OCI-LY7 (cell line): Measurements from ENCODE around the gene RAB30. TPM values are rescaled to one million over a fixed set of nuclear protein-coding genes. Genes with fewer than 3 reads are reported as not detected.

Experiments
- BruUV-seq: library from RNA; stranded (reverse); fragments of 400-500 nt; replicated peaks from 2 replicates; lab custom pipeline; 2021; lab: Mats Ljungman, UMichigan
- CTCF ChIA-PET: fragments of 300-600 bp; sonication (Branson Sonifier 250); formaldehyde crosslinking; loops from one replicate; lab custom pipeline; 2022; ENCODE audit warnings: antibody characterized with exemption; ENCODE audit not compliant: unreplicated experiment; lab: Charles Lee
- POLR2A ChIA-PET: fragments of 300-600 bp; sonication (Branson Sonifier 250); formaldehyde crosslinking; loops from one replicate; lab custom pipeline; 2022; ENCODE audit warnings: antibody characterized with exemption; lab: Charles Lee
- DNase-seq: peaks from one replicate; pipeline ENCODE4 v3.0.0-alpha.2; 2015; ENCODE audit warnings: low spot score
- H2AFZ ChIP-seq: fragments of 200-600 bp; sonication (generic), shearing (Covaris generic); 2 replicates; pipeline ENCODE4 v1.6.1; 2014; ENCODE audit warnings: mild to moderate bottlenecking, antibody characterized with exemption, low read length, moderate library complexity
- H3K27ac ChIP-seq: fragments of 200-600 bp; sonication (generic); 2 replicates; pipeline ENCODE4 v1.5.1; 2014; ENCODE audit warnings: mixed run types, low read depth, mild to moderate bottlenecking, moderate library complexity, low read length, inconsistent platforms; ENCODE audit not compliant: poor library complexity, severe bottlenecking
- H3K36me3 ChIP-seq: fragments of 200-600 bp; sonication (generic); 2 replicates; pipeline ENCODE4 v1.6.1; 2014; ENCODE audit warnings: mild to moderate bottlenecking, antibody characterized with exemption, low read length, moderate library complexity, mixed read lengths; ENCODE audit not compliant: insufficient read depth
- H3K4me1 ChIP-seq: fragments of 200-600 bp; sonication (generic); 2 replicates; pipeline ENCODE4 v1.5.1; 2014; ENCODE audit warnings: mild to moderate bottlenecking, low read length; ENCODE audit not compliant: insufficient read depth, poor library complexity, severe bottlenecking
- H3K4me2 ChIP-seq: fragments of 200-600 bp; sonication (generic); 2 replicates; pipeline ENCODE4 v1.6.1; 2014; ENCODE audit warnings: mild to moderate bottlenecking, low read length
- H3K4me3 ChIP-seq: fragments of 200-600 bp; sonication (generic); 2 replicates; pipeline ENCODE4 v1.5.1; 2014; ENCODE audit warnings: mild to moderate bottlenecking, low read depth, low read length; ENCODE audit not compliant: poor library complexity, severe bottlenecking
- H3K79me2 ChIP-seq: fragments of 200-600 bp; sonication (generic); 2 replicates; pipeline ENCODE4 v1.6.1; 2016; ENCODE audit warnings: low read depth, mild to moderate bottlenecking, low read length, moderate library complexity, mixed read lengths; ENCODE audit not compliant: insufficient read depth
- H3K9me2 ChIP-seq: fragments of 200-600 bp; sonication (generic); 2 replicates; pipeline ENCODE4 v1.6.1; 2016; ENCODE audit warnings: mild to moderate bottlenecking, low read length, mixed read lengths; ENCODE audit not compliant: insufficient read depth
- H3K9me3 ChIP-seq: fragments of 200-600 bp; sonication (generic); 2 replicates; pipeline ENCODE4 v1.6.1; 2014; ENCODE audit warnings: mild to moderate bottlenecking, mixed run types, low read length, mixed read lengths
- H4K20me1 ChIP-seq: fragments of 200-600 bp; sonication (generic); 2 replicates; pipeline ENCODE4 v1.6.1; 2014; ENCODE audit warnings: mild to moderate bottlenecking, antibody characterized with exemption, low read length, moderate library complexity, mixed read lengths; ENCODE audit not compliant: insufficient read depth
- EZH2phosphoT487 ChIP-seq: fragments of 200-600 bp; sonication (generic); IDR thresholded peaks from 2 replicates; pipeline ENCODE4 v1.6.1; 2018; ENCODE audit warnings: low read depth, borderline replicate concordance, mild to moderate bottlenecking, mixed run types, antibody characterized with exemption, low read length, moderate library complexity, mixed read lengths
- intact Hi-C: fragments of 100-400 bp; cut with micrococcal nuclease; formaldehyde crosslinking; loops from one replicate; pipeline ENCODE4 v1.10.0; 2022; ENCODE audit not compliant: unreplicated experiment
- total RNA-seq, 2 experiments: library from RNA; depleted of rRNA in 1 of 2; stranded (reverse); fragments of >200 nt in 1 of 2; shearing (Covaris generic) in 1 of 2; gene quantifications; 2 replicates each; pipeline ENCODE4 v1.2.3, GENCODE V29; 2014 to 2022
- TF ChIP-seq, protein P1 (sequence below): fragments of 200-600 bp; sonication (generic); conservative IDR thresholded peaks from 2 replicates; pipeline ENCODE4 v1.5.1; 2014; ENCODE audit warnings: mild to moderate bottlenecking, antibody characterized with exemption, low read length, moderate library complexity, mixed read lengths

RAB30 gene
- total RNA-seq, 2 experiments from 2014 or later, result 33.3 to 132 TPM

DNA sequence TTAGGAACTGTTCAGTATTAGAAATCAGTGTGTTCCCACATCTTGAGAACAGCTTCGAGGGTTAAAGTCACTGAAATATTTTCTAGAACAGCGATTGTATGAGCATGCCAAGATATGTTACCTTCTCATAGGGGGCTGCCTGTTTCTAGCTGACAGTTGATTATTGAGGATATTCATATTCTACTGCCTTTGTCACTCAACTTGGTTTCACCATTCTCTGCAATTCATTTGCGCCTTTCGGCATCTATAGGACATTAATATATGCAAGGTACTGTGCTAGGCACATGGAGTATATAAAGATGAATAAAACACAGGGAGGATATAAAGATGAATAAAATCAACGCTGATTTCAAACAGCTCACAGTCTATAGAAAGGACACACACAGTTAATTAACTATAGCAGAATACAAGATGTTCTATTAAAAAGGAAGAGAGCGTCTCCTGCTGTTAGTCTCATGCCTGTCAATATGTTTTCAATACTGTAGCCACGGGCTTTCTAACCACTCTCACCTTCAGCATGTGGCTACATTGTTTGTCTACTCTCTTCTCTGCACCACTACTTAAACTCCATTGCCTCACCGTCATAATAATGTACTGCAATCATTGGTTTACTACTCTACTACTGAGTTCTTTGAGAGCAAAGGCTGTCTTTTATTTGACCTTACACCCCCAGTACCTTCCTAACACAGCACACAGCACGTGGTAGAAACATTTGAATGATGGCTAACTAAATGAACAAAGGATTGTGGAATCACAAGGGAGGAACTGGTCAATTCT, 81.9 kb downstream of the RAB30 start:
- no peak for DNase-seq
- Histone ChIP-seq H4K20me1 (no peaks in the 10 kb centered on the region), H3K27ac (no peak overlapping the region), H3K4me3 (no peak overlapping the region), H3K79me2 (no peaks in the 10 kb centered on the region), H3K36me3 (peaks cover 91% of the 10 kb centered on the region), H2AFZ (no peak overlapping the region), H3K4me1 (peaks cover 22% of the 10 kb centered on the region), H3K4me2 (no peak overlapping the region), H3K9me3 (no peaks in the 10 kb centered on the region), H3K9me2 (no peaks in the 10 kb centered on the region)
- CTCF ChIA-PET, result interaction anchor here (0.6 kb wide), 1 partner anchor 10 kb away, joined by 4 read pairs; no protein-coding TSS in a partner anchor
- intact Hi-C loops, result no loop called here
- TF ChIP-seq, protein P1, sequence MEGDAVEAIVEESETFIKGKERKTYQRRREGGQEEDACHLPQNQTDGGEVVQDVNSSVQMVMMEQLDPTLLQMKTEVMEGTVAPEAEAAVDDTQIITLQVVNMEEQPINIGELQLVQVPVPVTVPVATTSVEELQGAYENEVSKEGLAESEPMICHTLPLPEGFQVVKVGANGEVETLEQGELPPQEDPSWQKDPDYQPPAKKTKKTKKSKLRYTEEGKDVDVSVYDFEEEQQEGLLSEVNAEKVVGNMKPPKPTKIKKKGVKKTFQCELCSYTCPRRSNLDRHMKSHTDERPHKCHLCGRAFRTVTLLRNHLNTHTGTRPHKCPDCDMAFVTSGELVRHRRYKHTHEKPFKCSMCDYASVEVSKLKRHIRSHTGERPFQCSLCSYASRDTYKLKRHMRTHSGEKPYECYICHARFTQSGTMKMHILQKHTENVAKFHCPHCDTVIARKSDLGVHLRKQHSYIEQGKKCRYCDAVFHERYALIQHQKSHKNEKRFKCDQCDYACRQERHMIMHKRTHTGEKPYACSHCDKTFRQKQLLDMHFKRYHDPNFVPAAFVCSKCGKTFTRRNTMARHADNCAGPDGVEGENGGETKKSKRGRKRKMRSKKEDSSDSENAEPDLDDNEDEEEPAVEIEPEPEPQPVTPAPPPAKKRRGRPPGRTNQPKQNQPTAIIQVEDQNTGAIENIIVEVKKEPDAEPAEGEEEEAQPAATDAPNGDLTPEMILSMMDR, result 0 out of 2 replicates have a peak, but pooled peaks have one; percentile 39
- TF ChIP-seq EZH2phosphoT487, result no peak
- POLR2A ChIA-PET, result interaction anchor here (0.6 to 2.4 kb wide), 11 partner anchors 8 to 170 kb away, joined by 3 to 7 read pairs (median 4); no protein-coding TSS in a partner anchor
- no TSS peak for BruUV-seq

DNA sequence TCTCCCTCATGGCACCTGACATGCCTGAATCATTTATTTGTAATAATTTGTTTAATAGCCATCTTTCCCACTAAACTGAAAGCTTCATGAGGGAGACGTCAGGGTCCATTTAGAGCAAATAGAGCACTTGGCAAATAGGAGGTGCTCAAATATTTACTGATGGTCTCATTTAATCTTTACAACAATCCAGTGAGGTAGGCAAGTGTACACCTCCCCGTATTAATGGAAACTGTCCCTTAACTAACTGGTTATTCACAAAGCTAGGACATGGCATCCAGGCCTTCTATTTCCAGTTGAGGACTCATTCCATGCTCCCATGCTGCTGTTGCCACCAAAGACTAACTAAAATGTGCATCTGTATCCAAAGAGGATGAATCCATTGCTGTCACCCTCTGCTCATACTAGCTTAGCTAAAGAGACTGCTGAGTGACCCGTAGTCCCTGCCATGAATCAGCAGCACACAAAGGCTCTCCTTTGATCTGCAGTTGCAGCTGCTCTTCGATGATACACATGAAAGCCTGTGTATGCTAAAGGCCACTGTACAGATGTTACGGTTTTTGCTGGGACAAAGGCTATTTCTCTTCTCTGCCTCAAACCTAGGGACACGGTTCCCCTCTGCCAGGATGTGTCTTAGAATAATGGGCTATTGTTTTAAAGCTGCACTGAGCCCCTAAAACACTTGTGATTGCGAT, 82.6 kb downstream of the RAB30 start:
- POLR2A ChIA-PET, result interaction anchor here (0.6 to 2.4 kb wide), 7 partner anchors 8 to 171 kb away, joined by 3 to 7 read pairs (median 5); no protein-coding TSS in a partner anchor
- Histone ChIP-seq H3K4me1 (peaks cover 18% of the 10 kb centered on the region), H3K4me2 (no peak overlapping the region), H3K36me3 (peaks cover 91% of the 10 kb centered on the region), H3K79me2 (no peaks in the 10 kb centered on the region), H3K9me2 (no peaks in the 10 kb centered on the region), H3K4me3 (no peak overlapping the region), H3K9me3 (no peaks in the 10 kb centered on the region), H3K27ac (no peak overlapping the region), H2AFZ (no peak overlapping the region), H4K20me1 (no peaks in the 10 kb centered on the region)
- TF ChIP-seq EZH2phosphoT487, result no peak
- TF ChIP-seq, protein P1, result no peak
- DNase-seq, result peak; percentile 45
- intact Hi-C loops, result no loop called here
- BruUV-seq, result no TSS peak
- CTCF ChIA-PET, result interaction anchor here (0.6 kb wide), 1 partner anchor 10 kb away, joined by 4 read pairs; no protein-coding TSS in a partner anchor
